GM12878 (cell line): Measurements from ENCODE around the gene ZNF814. TPM values are rescaled to one million over a fixed set of nuclear protein-coding genes. Genes with fewer than 3 reads are reported as not detected.
A peak's percentile ranks its signal among the peaks of the same experiment; 100 is the strongest.
"Not testable (repeated sequence)": the region's sequence is repeated elsewhere in the genome, so short reads cannot be mapped to it uniquely, and the experiment has no call there.

Experiments used
- ATAC-seq: fragments of 200-7000 bp; cut with Tn5 transposase; 3 replicates; pipeline ENCODE4 v1.9.1; 2020; ENCODE audit warnings: mild to moderate bottlenecking, moderate library complexity
- BruUV-seq: library from RNA; stranded (reverse); fragments of 400-500 nt; replicated peaks from 2 replicates; lab custom pipeline; 2021; lab: Mats Ljungman, UMichigan
- CTCF ChIA-PET: fragments of 300-600 bp; sonication (Branson Sonifier 250); formaldehyde crosslinking; extraction: SDS; loops from one replicate; lab custom pipeline; 2021; ENCODE audit warnings: inconsistent platforms; lab: Yijun Ruan, JAX
- POLR2A ChIA-PET: fragments of 350-600 bp; formaldehyde crosslinking; extraction: SDS; loops from one replicate; lab custom pipeline; 2021; ENCODE audit warnings: inconsistent platforms; lab: Charles Lee
- RAD21 ChIA-PET: fragments of 300-600 bp; sonication (Branson Sonifier 250); formaldehyde crosslinking; loops from one replicate; lab custom pipeline; 2023; ENCODE audit warnings: antibody characterized with exemption; ENCODE audit not compliant: unreplicated experiment; lab: Charles Lee
- SMC1A ChIA-PET: fragments of 300-600 bp; sonication (Branson Sonifier 250); formaldehyde crosslinking; loops from one replicate; lab custom pipeline; 2023; ENCODE audit not compliant: unreplicated experiment, uncharacterized antibody; lab: Charles Lee
- DNase-seq: peaks from one replicate; pipeline ENCODE4 v3.0.0-alpha.2; 2011; ENCODE audit warnings: low read depth, low spot score
- FAIRE-seq: peaks from 3 replicates; lab custom pipeline; 2011; peaks lifted over from hg19 to GRCh38; lab: Jason Lieb, UNC
- H2AFZ ChIP-seq: 2 replicates; pipeline ENCODE4 v1.6.0; 2011; ENCODE audit warnings: low read depth, low read length, control low read depth; ENCODE audit not compliant: control insufficient read depth
- H3K27ac ChIP-seq: 2 replicates; pipeline ENCODE4 v1.5.1; 2011; ENCODE audit warnings: control low read depth; ENCODE audit not compliant: control insufficient read depth, insufficient read depth
- H3K27me3 ChIP-seq, 2 experiments: replicated peaks in 1 of 2; 2 replicates each; pipeline versions ENCODE4 v1.6.0 to v1.6.1; 2011; ENCODE audit warnings: low read length in 1 of 2; ENCODE audit not compliant: control insufficient read depth in 2 of 2, insufficient read depth in 2 of 2
- H3K36me3 ChIP-seq, 2 experiments: 2 replicates each; pipeline ENCODE4 v1.5.1; 2011; ENCODE audit warnings: low read length in 1 of 2; ENCODE audit not compliant: control insufficient read depth in 2 of 2, insufficient read depth in 2 of 2
- H3K4me1 ChIP-seq: 2 replicates; pipeline ENCODE4 v1.6.1; 2011; ENCODE audit warnings: mild to moderate bottlenecking, low read length, moderate library complexity, mixed read lengths; ENCODE audit not compliant: control insufficient read depth, insufficient read depth
- H3K4me2 ChIP-seq: 2 replicates; pipeline ENCODE4 v1.6.0; 2011; ENCODE audit warnings: control low read depth; ENCODE audit not compliant: control insufficient read depth, insufficient read depth
- H3K4me3 ChIP-seq: fragments of 200-600 bp; sonication (generic); 2 replicates; pipeline ENCODE4 v1.5.1; 2016
- H3K79me2 ChIP-seq: 2 replicates; pipeline ENCODE4 v1.6.0; 2011; ENCODE audit warnings: low read length; ENCODE audit not compliant: control insufficient read depth, insufficient read depth
- H3K9ac ChIP-seq: 2 replicates; pipeline ENCODE4 v1.8.0; 2011; ENCODE audit warnings: low read length, control low read depth, mixed read lengths; ENCODE audit not compliant: control insufficient read depth, insufficient read depth
- H3K9me3 ChIP-seq: replicated peaks from 3 replicates; pipeline ENCODE4 v1.5.1; 2011; ENCODE audit warnings: mild to moderate bottlenecking, low read length; ENCODE audit not compliant: control insufficient read depth, insufficient read depth
- H4K20me1 ChIP-seq: 2 replicates; pipeline ENCODE4 v1.6.0; 2011; ENCODE audit not compliant: control insufficient read depth, insufficient read depth
- BHLHE40 ChIP-seq, 2 experiments: fragments of 450-650 bp in 1 of 2; IDR thresholded peaks; 2 replicates each; pipeline ENCODE4 v1.6.1; 2011 to 2017; ENCODE audit warnings: low read depth in 2 of 2, borderline replicate concordance in 1 of 2, improper control_type of control experiment in 1 of 2, low read length in 1 of 2, mild to moderate bottlenecking in 1 of 2
- HCFC1 ChIP-seq: fragments of 150-350 bp; IDR thresholded peaks from 2 replicates; pipeline ENCODE4 v1.6.1; 2014; ENCODE audit warnings: low read length
- PML ChIP-seq: IDR thresholded peaks from 2 replicates; pipeline ENCODE4 v1.6.1; 2012; ENCODE audit warnings: low read length, inconsistent platforms
- POLR2AphosphoS2 ChIP-seq: IDR thresholded peaks from 2 replicates; pipeline ENCODE4 v1.6.1; 2011; ENCODE audit warnings: low read depth, mild to moderate bottlenecking, low read length, improper control_type of control experiment, moderate library complexity
- POLR2AphosphoS5 ChIP-seq: IDR thresholded peaks from 2 replicates; pipeline ENCODE4 v1.6.1; 2011; ENCODE audit warnings: mild to moderate bottlenecking, low read length, inconsistent platforms
- POU2F2 ChIP-seq: IDR thresholded peaks from 3 replicates; pipeline ENCODE4 v1.6.1; 2011; ENCODE audit warnings: low read depth, mild to moderate bottlenecking, low read length, borderline replicate concordance
- RAD51 ChIP-seq: fragments of 450-650 bp; IDR thresholded peaks from 2 replicates; pipeline ENCODE4 v1.6.1; 2016; ENCODE audit warnings: moderate library complexity, mild to moderate bottlenecking, inconsistent platforms
- SP1 ChIP-seq: IDR thresholded peaks from one replicate; pipeline ENCODE4 v1.6.1; 2011; ENCODE audit warnings: low read depth, low read length
- STAT1 ChIP-seq: fragments of 450-650 bp; conservative IDR thresholded peaks from 2 replicates; pipeline ENCODE4 v1.6.1; 2014; ENCODE audit warnings: antibody characterized with exemption, mild to moderate bottlenecking
- YY1 ChIP-seq: IDR thresholded peaks from 2 replicates; pipeline ENCODE4 v1.6.1; 2011; ENCODE audit warnings: low read depth, mild to moderate bottlenecking, low read length
- ZBTB40 ChIP-seq: fragments of 450-650 bp; IDR thresholded peaks from 2 replicates; pipeline ENCODE4 v1.6.1; 2016; ENCODE audit warnings: mild to moderate bottlenecking, moderate library complexity, borderline replicate concordance
- ZNF24 ChIP-seq: fragments of 450-650 bp; IDR thresholded peaks from 2 replicates; pipeline ENCODE4 v1.6.1; 2017; ENCODE audit warnings: antibody characterized with exemption, mild to moderate bottlenecking
- WGBS: methylation state at CpG from one replicate; pipeline ENCODE4 v1.1.6; 2016; ENCODE audit warnings: low lambda C conversion rate; ENCODE audit not compliant: insufficient replicate concordance, insufficient coverage; ENCODE audit errors: missing lambda C conversion rate; 5-methylcytosine and 5-hydroxymethylcytosine counted together
- in situ Hi-C: fragments of 300-500 bp; cut with MboI; formaldehyde crosslinking; loops from 9 replicates; pipeline ENCODE4 v1.14.3; 2018; ENCODE audit warnings: mixed read lengths
- intact Hi-C: fragments of 100-400 bp; cut with micrococcal nuclease; formaldehyde crosslinking; loops from one replicate; pipeline ENCODE4 v1.14.2; 2022; ENCODE audit not compliant: unreplicated experiment
- polyA plus RNA-seq, 11 experiments: library from polyadenylated mRNA; depleted of rRNA in 4 of 11; unstranded in 6 of 11; stranded (reverse) in 5 of 11; fragments of >200 nt; fragmentation: Nextera tagmentation in 4 of 11; fragmentation: Illumina TruSeq in 1 of 11; extraction: Ambion mirVana in 4 of 11; extraction: Trizol in 1 of 11; gene quantifications; 1 replicate in 1 of 11; 2 replicates in 10 of 11; pipeline versions ENCODE4 v1.2.1 to v1.2.3, GENCODE V29; 2011 to 2016; ENCODE audit warnings: inconsistent platforms in 2 of 11, missing spikeins in 2 of 11, low read depth in 1 of 11
- total RNA-seq, 4 experiments: library from RNA; depleted of rRNA in 3 of 4; stranded (reverse); fragments of >200 nt in 3 of 4; fragmentation: Illumina TruSeq in 1 of 4; extraction: Trizol in 1 of 4; gene quantifications; 2 replicates each; pipeline versions ENCODE4 v1.2.1 to v1.2.3, GENCODE V29; 2013 to 2021
- TF ChIP-seq, protein P1 (sequence below): IDR thresholded peaks from 2 replicates; pipeline ENCODE4 v1.6.1; 2011; ENCODE audit warnings: low read depth, mild to moderate bottlenecking, low read length, moderate library complexity, borderline replicate concordance; ENCODE audit errors: extremely low read depth
- TF ChIP-seq, protein P2 (sequence below): fragments of 450-650 bp; conservative IDR thresholded peaks from 2 replicates; pipeline ENCODE4 v1.6.1; 2017; ENCODE audit warnings: mild to moderate bottlenecking, moderate library complexity

Gene ZNF814
- total and polyA plus RNA-seq, 10 of the 15 experiments (the other 5 are each of a cell fraction or from before 2014, with no cell fraction given), result 10.9 to 31.0 (median 21.6) TPM

- no peak for TF ChIP-seq STAT1
- no peak for TF ChIP-seq ZNF24
- TF ChIP-seq, protein P1, sequence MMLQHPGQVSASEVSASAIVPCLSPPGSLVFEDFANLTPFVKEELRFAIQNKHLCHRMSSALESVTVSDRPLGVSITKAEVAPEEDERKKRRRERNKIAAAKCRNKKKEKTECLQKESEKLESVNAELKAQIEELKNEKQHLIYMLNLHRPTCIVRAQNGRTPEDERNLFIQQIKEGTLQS, result no peak
These were observed 38.3 kb downstream of the ZNF814 start (continued) for GRCh38 chr19:57850553-57851017.

DNA sequence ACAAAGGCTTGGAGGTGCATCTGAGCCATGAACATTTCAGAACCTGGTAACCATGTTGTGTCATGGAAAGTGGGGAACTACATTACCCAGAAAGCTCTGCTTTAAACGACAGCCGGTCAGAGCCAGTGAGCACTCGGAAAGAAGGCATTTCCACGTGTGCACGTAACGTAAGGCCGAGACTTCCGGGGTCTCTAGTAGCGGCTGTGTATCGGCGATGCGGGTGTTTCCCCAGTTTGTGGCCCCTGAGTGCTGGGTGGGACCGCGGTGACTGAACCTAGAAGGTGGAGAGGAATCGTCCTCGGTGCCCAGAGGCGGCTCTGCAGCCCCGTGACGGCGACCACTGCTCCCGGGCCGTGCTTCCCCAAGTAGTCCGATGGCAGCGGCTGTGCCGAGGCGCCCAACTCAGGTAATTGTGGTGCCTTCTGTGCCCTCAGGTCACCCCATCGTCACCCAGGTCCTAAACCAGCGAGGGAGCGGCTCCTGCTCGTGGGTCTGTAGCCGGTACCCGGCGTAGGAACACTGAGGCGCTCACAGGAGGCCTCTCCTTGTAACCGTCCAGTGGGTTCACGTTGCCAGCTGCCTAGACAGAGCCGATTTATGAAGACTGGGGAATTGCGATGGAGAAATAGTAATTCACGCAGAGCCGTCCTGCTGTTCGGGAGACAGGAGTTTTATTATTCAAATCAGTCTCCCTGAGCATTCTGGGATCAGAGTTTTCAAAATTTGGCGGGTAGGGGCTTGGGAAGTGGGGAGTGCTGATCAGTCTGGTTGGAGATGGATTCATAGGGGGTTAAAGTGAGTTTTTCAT lies 39.0 kb downstream of the ZNF814 start, which contains the start of gene ZNF587:
Gene ZNF587 (plus strand): TSS at position 194 of the 808 bp plus-strand sequence. CDS start 180 bp downstream, at position 374.
- FAIRE-seq, result peak; percentile 82
- Histone ChIP-seq H3K4me2 (peak within 1 kb of the TSS; percentile 79), H3K79me2 (peaks cover 24% of the 10 kb centered on the region), H3K4me3 (peak within 1 kb of the TSS; percentile 99), H3K27ac (peak within 1 kb of the TSS; percentile 92), H2AFZ (peak within 1 kb of the TSS; percentile 58), H3K9ac (peak within 1 kb of the TSS; percentile 93)
- intact Hi-C loops, H3K36me3 ChIP-seq, H3K9me3 ChIP-seq, H4K20me1 ChIP-seq, CTCF ChIA-PET, in situ Hi-C loops, H3K27me3 ChIP-seq, H3K4me1 ChIP-seq, RAD21 ChIA-PET: not testable (repeated sequence)
- peak; percentile 65 for DNase-seq
- peak; percentile 99 for ATAC-seq
- 2% methylated on average over 42 of the region's 42 CpGs for WGBS
- ChIA-PET POLR2A (interaction anchor here (0.6 kb wide), 1 partner anchor 615 kb away, joined by 5 read pairs; no protein-coding TSS in a partner anchor), SMC1A (interaction anchor here (0.7 to 1.0 kb wide), 3 partner anchors 11 to 168 kb away, joined by 3 to 4 read pairs (median 3); partner anchors contain the start of gene ZNF551)
- BruUV-seq, result TSS peak; percentile 74
- TF ChIP-seq, protein P2, sequence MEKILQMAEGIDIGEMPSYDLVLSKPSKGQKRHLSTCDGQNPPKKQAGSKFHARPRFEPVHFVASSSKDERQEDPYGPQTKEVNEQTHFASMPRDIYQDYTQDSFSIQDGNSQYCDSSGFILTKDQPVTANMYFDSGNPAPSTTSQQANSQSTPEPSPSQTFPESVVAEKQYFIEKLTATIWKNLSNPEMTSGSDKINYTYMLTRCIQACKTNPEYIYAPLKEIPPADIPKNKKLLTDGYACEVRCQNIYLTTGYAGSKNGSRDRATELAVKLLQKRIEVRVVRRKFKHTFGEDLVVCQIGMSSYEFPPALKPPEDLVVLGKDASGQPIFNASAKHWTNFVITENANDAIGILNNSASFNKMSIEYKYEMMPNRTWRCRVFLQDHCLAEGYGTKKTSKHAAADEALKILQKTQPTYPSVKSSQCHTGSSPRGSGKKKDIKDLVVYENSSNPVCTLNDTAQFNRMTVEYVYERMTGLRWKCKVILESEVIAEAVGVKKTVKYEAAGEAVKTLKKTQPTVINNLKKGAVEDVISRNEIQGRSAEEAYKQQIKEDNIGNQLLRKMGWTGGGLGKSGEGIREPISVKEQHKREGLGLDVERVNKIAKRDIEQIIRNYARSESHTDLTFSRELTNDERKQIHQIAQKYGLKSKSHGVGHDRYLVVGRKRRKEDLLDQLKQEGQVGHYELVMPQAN, result peak; percentile 58; the same call in 1 of the 2 replicates
- TF ChIP-seq POU2F2 (0 out of 3 replicates have a peak, but pooled peaks have one; percentile 45), SP1 (peak; percentile 55), POLR2AphosphoS5 (peak; percentile 91), BHLHE40 (IDR thresholded peaks at IDR 0.05; ENCODE audit: borderline replicate concordance in 1 of 2, low read depth in 2 of 2, low read length in 1 of 2) (peak; percentile 49 to 76; a peak in 3 of 4 replicates), HCFC1 (peak; percentile 86), YY1 (peak; percentile 89), POLR2AphosphoS2 (peak; percentile 56), RAD51 (peak; percentile 66; the same call in 1 of the 2 replicates), ZBTB40 (peak; percentile 85; the same call in 1 of the 2 replicates), PML (0 out of 2 replicates have a peak, but pooled peaks have one; percentile 57)
